ENCODE data around the gene TRMT112.

TRMT112 gene

DNA sequence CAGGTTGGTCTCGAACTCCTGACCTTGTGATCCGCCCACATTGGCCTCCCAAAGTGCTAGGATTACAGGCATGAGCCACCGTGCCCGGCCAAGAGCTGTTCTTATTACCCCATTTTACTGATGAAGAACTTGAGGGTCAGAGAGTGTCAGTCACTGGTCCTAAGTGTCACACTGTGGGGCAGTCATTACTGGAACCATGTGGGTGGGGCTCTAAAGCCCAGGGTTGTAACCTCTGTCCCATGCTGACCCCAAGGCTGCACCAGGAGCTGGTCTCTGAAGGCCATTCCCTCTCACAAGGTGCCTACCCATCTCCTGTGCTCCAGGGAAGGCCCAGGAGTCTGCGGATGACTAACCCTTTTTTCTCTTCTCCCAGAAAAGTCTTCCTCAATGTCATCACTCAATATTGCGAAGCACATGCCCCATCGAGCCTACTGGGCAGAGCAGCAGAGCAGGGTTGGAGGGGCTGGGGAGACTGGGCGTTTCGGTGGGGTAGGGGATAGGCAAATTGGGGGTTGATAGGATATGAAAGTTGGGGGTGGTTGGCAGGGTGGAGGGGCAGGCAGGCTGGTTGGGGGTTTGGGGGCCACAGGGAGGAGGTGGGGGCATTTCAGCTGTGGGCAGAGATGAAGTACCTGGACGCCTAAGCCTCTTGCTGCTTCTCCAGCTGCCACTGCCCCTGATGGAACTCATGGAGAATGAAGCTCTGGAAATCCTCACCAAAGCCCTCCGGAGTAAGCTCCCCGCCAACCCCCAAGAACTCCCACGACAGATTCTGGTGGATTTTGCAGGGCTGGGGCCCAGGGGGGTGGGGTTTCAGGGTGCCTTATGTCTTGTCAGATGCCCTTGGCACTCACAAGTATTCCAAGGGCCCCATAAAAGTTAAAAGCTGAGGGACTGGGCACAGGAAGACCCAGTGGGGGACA lies 14.0 kb downstream of the TRMT112 start:
- in situ Hi-C loops (cut with MboI; ENCODE audit: low sequenced_read_pairs, unreplicated experiment): no loop called here
- no peak for DNase-seq (ENCODE audit: low spot score)
- TF ChIP-seq CTCF (IDR thresholded peaks at IDR 0.05; ENCODE audit: borderline replicate concordance, control extremely low read depth, extremely low read depth, insufficient read depth, missing control alignments): no peak

GRCh38 chr11:64299847-64300648 lies 17.3 kb downstream of the TRMT112 start, which contains the start of gene CATSPERZ:
Gene CATSPERZ, plus strand, starts transcription at chr11:64300358. Its CDS starts 53 bp downstream, at chr11:64300411.
- in situ Hi-C loops (cut with MboI; ENCODE audit: low sequenced_read_pairs, unreplicated experiment): loop anchor here (25.0 kb wide), 1 partner anchor 313 kb away; the partner anchor contains the start of gene OTUB1
- no peak for DNase-seq (ENCODE audit: low spot score)
- no peak for TF ChIP-seq CTCF (IDR thresholded peaks at IDR 0.05; ENCODE audit: borderline replicate concordance, control extremely low read depth, extremely low read depth, insufficient read depth, missing control alignments)

- in situ Hi-C loops (cut with MboI; ENCODE audit: low sequenced_read_pairs, unreplicated experiment): loop anchor here (25.0 kb wide), 1 partner anchor 312 kb away; the partner anchor contains the start of gene OTUB1
- no peak for DNase-seq (ENCODE audit: low spot score)
- TF ChIP-seq CTCF (IDR thresholded peaks at IDR 0.05; ENCODE audit: borderline replicate concordance, control extremely low read depth, extremely low read depth, insufficient read depth, missing control alignments): no peak
Observed at GRCh38 chr11:64298966-64299846, 18.2 kb downstream of the TRMT112 start.

DNA sequence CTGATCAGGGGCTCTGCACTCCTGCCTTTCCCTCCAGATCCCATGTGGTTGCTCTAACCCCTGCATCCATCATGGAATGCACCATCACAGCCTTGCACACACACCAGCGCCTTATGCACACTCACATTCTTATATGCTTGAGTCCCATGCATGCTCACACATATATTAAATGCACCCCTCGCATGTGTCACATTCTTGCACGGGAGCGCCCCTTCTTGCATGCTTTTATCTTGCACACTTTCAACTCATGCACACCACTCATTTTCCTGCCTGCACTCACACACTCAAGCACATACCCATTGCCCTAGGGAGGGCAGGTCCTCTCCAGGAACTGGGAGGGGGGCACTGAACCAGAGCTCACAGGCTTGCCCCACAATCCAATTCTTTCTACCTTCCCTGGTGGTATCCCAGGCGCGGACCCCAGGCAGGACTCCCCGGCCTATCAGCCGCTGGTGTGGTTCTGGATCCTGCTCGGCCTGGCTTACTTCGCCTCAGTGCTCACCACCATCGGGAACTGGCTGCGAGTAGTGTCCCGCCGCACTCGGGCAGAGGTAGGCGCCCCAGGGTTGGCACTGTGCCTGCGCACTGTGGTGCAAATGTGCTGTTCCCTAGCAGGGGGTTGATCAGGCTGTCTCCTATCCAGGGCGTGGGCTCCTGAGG lies 19.5 kb downstream of the TRMT112 start:
- DNase-seq (ENCODE audit: low spot score): no peak
- in situ Hi-C loops (cut with MboI; ENCODE audit: low sequenced_read_pairs, unreplicated experiment): loop anchor here (25.0 kb wide), 1 partner anchor 311 kb away; the partner anchor contains the start of gene OTUB1
- no peak for TF ChIP-seq CTCF (IDR thresholded peaks at IDR 0.05; ENCODE audit: borderline replicate concordance, control extremely low read depth, extremely low read depth, insufficient read depth, missing control alignments)

GRCh38 chr11:64296830-64297698 lies 20.3 kb downstream of the TRMT112 start:
- no peak for DNase-seq (ENCODE audit: low spot score)
- no peak for TF ChIP-seq CTCF (IDR thresholded peaks at IDR 0.05; ENCODE audit: borderline replicate concordance, control extremely low read depth, extremely low read depth, insufficient read depth, missing control alignments)
- in situ Hi-C loops (cut with MboI; ENCODE audit: low sequenced_read_pairs, unreplicated experiment): loop anchor here (25.0 kb wide), 1 partner anchor 310 kb away; the partner anchor contains the start of gene OTUB1
